ENCODE data around the gene DLG1. TPM values are rescaled to one million over a fixed set of nuclear protein-coding genes. Genes with fewer than 3 reads are reported as not detected.

Gene DLG1
- total RNA-seq, 4 donors from 2014 or later = 71.4 to 90.4 (median 80.9) TPM

DNA sequence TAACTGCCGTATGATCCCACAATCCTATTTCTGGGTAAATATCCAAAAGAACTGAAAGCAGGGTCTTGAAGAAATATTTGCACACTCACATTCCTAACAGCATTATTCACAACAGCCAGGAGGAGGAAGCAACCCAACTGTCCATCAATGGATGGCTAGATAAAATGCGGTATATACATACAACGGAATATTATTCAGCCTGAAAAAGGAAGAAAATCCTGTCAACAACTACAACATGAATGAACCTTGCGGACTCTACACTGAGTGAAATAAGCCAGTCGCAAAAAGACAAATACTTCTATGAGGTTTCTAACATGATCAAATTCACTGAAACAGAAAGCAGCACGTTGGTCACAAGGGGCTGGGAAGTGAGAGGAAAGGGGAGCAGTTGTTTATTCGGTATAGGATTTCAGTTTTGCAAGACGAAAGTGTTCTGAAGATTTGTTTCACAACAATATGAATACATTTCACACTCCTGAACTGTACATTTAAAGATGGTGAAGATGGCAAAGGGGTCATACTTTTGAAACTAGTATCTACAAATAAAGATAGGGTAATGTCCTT, 6.2 kb downstream of the DLG1 start:
- H3K9me3 ChIP-seq = no peaks in the 10 kb centered on the region
- TF ChIP-seq EP300 (IDR thresholded peaks at IDR 0.05) (no peak), POLR2AphosphoS5 (IDR thresholded peaks at IDR 0.05) (no peak), POLR2A (IDR thresholded peaks at IDR 0.05) (no peak)
- TF ChIP-seq, protein P1, sequence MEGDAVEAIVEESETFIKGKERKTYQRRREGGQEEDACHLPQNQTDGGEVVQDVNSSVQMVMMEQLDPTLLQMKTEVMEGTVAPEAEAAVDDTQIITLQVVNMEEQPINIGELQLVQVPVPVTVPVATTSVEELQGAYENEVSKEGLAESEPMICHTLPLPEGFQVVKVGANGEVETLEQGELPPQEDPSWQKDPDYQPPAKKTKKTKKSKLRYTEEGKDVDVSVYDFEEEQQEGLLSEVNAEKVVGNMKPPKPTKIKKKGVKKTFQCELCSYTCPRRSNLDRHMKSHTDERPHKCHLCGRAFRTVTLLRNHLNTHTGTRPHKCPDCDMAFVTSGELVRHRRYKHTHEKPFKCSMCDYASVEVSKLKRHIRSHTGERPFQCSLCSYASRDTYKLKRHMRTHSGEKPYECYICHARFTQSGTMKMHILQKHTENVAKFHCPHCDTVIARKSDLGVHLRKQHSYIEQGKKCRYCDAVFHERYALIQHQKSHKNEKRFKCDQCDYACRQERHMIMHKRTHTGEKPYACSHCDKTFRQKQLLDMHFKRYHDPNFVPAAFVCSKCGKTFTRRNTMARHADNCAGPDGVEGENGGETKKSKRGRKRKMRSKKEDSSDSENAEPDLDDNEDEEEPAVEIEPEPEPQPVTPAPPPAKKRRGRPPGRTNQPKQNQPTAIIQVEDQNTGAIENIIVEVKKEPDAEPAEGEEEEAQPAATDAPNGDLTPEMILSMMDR (IDR thresholded peaks at IDR 0.05) = no peak
- ATAC-seq = no peak
- no peaks in the 10 kb centered on the region for H3K27me3 ChIP-seq
- 87 to 88% methylated on average over 8 of the region's 8 CpGs for WGBS, 2 donors (ENCODE audit: low coverage in 1 of 2)
- peaks cover 0 to 10% of the 10 kb centered on the region in 2 donors for H3K36me3 ChIP-seq
- H3K4me1 ChIP-seq = peaks cover 0 to 39% (median 0%) of the 10 kb centered on the region in 3 donors
- H3K4me3 ChIP-seq = no peak overlapping the region
- H3K27ac ChIP-seq = no peak overlapping the region

DNA sequence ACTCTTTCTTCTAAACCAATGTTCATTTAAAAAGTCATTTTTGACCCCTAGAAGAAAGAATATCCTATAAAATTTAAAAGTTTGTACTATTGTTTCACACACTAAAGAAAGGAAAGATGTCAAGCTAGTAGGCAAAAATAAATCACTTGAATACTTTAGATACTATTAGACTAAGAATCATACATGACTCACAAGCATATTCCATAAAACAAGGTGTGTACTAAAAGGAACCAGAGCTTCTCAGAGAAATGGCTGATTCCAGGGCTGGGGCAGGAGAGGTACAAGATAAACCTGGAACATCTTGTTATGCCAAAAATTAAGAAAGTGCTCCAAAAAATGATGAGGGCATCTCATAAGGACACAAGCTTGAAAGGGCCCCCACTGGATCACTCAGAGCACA, 8.7 kb downstream of the DLG1 start:
- Histone ChIP-seq H3K9me3 (no peaks in the 10 kb centered on the region), H3K27ac (no peak overlapping the region), H3K4me3 (no peak overlapping the region), H3K36me3 (peaks cover 0 to 21% of the 10 kb centered on the region in 2 donors), H3K4me1 (peaks cover 0 to 18% (median 0%) of the 10 kb centered on the region in 3 donors), H3K27me3 (no peaks in the 10 kb centered on the region)
- TF ChIP-seq POLR2A (IDR thresholded peaks at IDR 0.05) = no peak
- no peak for ATAC-seq

DNA sequence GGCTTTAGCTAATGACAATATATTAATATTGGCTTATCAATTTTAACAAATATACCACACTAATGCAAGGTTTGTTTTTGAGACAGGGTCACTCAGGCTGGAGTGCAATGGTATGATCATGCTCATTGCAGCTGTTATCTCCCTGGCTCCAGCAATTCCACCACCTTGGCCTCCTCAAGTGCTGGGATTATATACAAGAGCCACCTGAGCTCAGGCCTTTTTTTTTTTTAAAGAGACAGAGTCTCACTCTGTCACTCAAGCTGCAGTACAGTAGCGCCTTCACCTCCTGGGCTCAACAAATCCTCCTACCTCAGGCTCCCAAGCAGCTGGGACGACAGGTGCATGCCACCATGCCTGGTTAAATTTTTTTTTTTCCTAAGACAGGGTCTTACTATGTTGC, 11.7 kb downstream of the DLG1 start:
- H3K4me1 ChIP-seq = peaks cover 0 to 4% (median 0%) of the 10 kb centered on the region in 3 donors
- no peak for ATAC-seq
- no peak overlapping the region for H3K27ac ChIP-seq
- H3K27me3 ChIP-seq = no peaks in the 10 kb centered on the region
- H3K9me3 ChIP-seq = no peaks in the 10 kb centered on the region
- 94% methylated on average over 2 of the region's 2 CpGs; no CpG with 5 or more reads in 1 of the 2 donors for WGBS, 2 donors (ENCODE audit: low coverage in 1 of 2)
- H3K4me3 ChIP-seq = no peak overlapping the region
- H3K36me3 ChIP-seq = peaks cover 0 to 29% of the 10 kb centered on the region in 2 donors
- TF ChIP-seq POLR2A (IDR thresholded peaks at IDR 0.05) (no peak), POLR2AphosphoS5 (IDR thresholded peaks at IDR 0.05) (no peak)
- TF ChIP-seq, protein P1 (IDR thresholded peaks at IDR 0.05) = no peak

GRCh38 chr3:197285557-197285956, 12.9 kb downstream of the DLG1 start:
- 88 to 94% methylated on average over 2 of the region's 2 CpGs for WGBS, 2 donors (ENCODE audit: low coverage in 1 of 2)
- no peaks in the 10 kb centered on the region for H3K27me3 ChIP-seq
- peaks cover 0 to 4% (median 0%) of the 10 kb centered on the region in 3 donors for H3K4me1 ChIP-seq
- no peaks in the 10 kb centered on the region for H3K9me3 ChIP-seq
- no peak overlapping the region for H3K27ac ChIP-seq
- no peak for ATAC-seq
- peaks cover 0 to 39% of the 10 kb centered on the region in 2 donors for H3K36me3 ChIP-seq
- no peak overlapping the region for H3K4me3 ChIP-seq
- TF ChIP-seq POLR2A (IDR thresholded peaks at IDR 0.05) = no peak
- no peak for TF ChIP-seq POLR2AphosphoS5 (IDR thresholded peaks at IDR 0.05)
- TF ChIP-seq EP300 (IDR thresholded peaks at IDR 0.05) = no peak
- TF ChIP-seq, protein P1 (IDR thresholded peaks at IDR 0.05) = no peak

GRCh38 chr3:197283045-197283444, 15.4 kb downstream of the DLG1 start:
- H3K9me3 ChIP-seq = no peaks in the 10 kb centered on the region
- ATAC-seq = no peak
- 97 to 100% methylated on average over 2 of the region's 2 CpGs for WGBS, 2 donors (ENCODE audit: low coverage in 1 of 2)
- peaks cover 0 to 4% (median 0%) of the 10 kb centered on the region in 3 donors for H3K4me1 ChIP-seq
- H3K27ac ChIP-seq = no peak overlapping the region
- H3K27me3 ChIP-seq = no peaks in the 10 kb centered on the region
- H3K36me3 ChIP-seq = peaks cover 0 to 45% of the 10 kb centered on the region in 2 donors
- no peak overlapping the region for H3K4me3 ChIP-seq
- TF ChIP-seq POLR2A (IDR thresholded peaks at IDR 0.05) (no peak), EP300 (IDR thresholded peaks at IDR 0.05) (no peak), POLR2AphosphoS5 (IDR thresholded peaks at IDR 0.05) (no peak)
- TF ChIP-seq, protein P1 (IDR thresholded peaks at IDR 0.05) = no peak
